Stomach (tissue), 4 donors: Measurements from ENCODE around the gene SMARCA4.

ENCODE experiments used
- EP300 ChIP-seq: sonication (generic); formaldehyde crosslinking; IDR thresholded peaks from one replicate; pipeline ENCODE4 v1.6.1; 2017; ENCODE audit warnings: antibody characterized with exemption
- POLR2A ChIP-seq, 4 donors: fragments of 450-650 bp; IDR thresholded peaks; one replicate each; pipeline ENCODE4 v1.6.1; 2016; ENCODE audit warnings: antibody characterized with exemption in 4 of 4, control low read depth in 2 of 4, mild to moderate bottlenecking in 1 of 4, moderate library complexity in 1 of 4
- POLR2AphosphoS5 ChIP-seq, 3 donors: sonication (generic); formaldehyde crosslinking; IDR thresholded peaks; one replicate each; pipeline ENCODE4 v1.6.1; 2016; ENCODE audit warnings: antibody characterized with exemption in 3 of 3
- TF ChIP-seq, protein P1 (sequence below), 7 experiments: fragments of 450-650 bp in 4 of 7; fragments of 200-600 bp in 3 of 7; sonication (generic) in 3 of 7; IDR thresholded peaks; one replicate each; pipeline ENCODE4 v1.5.1; 2016 to 2019; ENCODE audit warnings: antibody characterized with exemption in 7 of 7, control low read depth in 2 of 7, mild to moderate bottlenecking in 1 of 7

DNA sequence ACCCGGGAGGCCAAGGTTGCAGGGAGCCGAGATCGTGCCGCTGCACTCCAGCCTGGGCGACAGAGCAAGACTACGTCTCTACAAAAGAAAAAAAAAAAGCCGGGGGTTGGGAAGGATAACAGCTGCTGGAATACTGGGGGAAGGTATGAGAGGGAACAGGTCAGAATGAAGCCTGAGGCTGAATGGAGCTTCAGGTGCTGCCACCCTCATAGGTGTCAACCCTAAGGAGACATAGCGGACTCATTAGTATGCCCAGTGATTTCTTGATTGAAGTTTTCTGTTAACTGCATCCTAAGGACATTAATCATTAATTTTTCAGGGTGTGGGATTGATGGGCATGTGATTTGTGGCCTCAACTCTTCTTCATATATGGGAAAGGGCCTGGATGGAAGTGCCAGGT lies 6.0 kb downstream of the SMARCA4 start:
- TF ChIP-seq, protein P1, sequence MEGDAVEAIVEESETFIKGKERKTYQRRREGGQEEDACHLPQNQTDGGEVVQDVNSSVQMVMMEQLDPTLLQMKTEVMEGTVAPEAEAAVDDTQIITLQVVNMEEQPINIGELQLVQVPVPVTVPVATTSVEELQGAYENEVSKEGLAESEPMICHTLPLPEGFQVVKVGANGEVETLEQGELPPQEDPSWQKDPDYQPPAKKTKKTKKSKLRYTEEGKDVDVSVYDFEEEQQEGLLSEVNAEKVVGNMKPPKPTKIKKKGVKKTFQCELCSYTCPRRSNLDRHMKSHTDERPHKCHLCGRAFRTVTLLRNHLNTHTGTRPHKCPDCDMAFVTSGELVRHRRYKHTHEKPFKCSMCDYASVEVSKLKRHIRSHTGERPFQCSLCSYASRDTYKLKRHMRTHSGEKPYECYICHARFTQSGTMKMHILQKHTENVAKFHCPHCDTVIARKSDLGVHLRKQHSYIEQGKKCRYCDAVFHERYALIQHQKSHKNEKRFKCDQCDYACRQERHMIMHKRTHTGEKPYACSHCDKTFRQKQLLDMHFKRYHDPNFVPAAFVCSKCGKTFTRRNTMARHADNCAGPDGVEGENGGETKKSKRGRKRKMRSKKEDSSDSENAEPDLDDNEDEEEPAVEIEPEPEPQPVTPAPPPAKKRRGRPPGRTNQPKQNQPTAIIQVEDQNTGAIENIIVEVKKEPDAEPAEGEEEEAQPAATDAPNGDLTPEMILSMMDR (IDR thresholded peaks at IDR 0.05), result no peak
- TF ChIP-seq POLR2A (IDR thresholded peaks at IDR 0.05) (no peak), POLR2AphosphoS5 (IDR thresholded peaks at IDR 0.05) (no peak), EP300 (no peak)
